C4-2B (cell line): ENCODE measurements around the gene OSBPL2.

Experiments used
- H3K27ac ChIP-seq: fragments of 450-650 bp; 2 replicates; pipeline ENCODE4 v1.5.1; 2017
- CTCF ChIP-seq: fragments of 450-650 bp; conservative IDR thresholded peaks from 2 replicates; pipeline ENCODE4 v1.5.1; 2017; ENCODE audit warnings: mild to moderate bottlenecking
- ZFX ChIP-seq: fragments of 450-650 bp; IDR thresholded peaks from 2 replicates; pipeline ENCODE4 v1.6.1; 2017

The OSBPL2 gene

GRCh38 chr20:62332989-62333819 is 94.9 kb downstream of the OSBPL2 start:
- no peak overlapping the region for H3K27ac ChIP-seq
- no peak for TF ChIP-seq ZFX
- TF ChIP-seq CTCF: no peak

- H3K27ac ChIP-seq: no peak overlapping the region
- TF ChIP-seq CTCF: no peak
- TF ChIP-seq ZFX: no peak
These were observed 95.7 kb downstream of the OSBPL2 start for GRCh38 chr20:62333820-62334595.

DNA sequence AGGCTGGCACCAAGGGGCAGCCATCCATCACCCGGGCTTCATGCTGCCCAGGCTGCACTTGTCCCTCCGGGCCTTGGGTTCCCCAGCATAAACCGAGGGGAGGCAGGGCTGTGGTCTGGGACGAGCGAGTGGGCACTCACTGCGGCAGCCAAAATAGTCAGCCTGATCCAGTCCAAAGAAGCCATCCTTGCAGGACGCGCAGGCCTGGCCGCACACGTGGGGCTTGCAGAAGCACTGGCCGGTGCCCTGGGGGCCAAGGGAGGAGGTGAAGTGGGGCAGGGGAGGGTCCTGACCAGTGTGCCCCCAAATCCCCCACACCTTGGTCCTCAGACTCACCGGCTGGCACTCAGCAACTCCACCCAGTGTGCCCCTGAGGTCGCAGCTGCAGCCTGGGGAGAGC is 96.6 kb downstream of the OSBPL2 start:
- TF ChIP-seq ZFX: no peak
- TF ChIP-seq CTCF: no peak
- no peak overlapping the region for H3K27ac ChIP-seq

- H3K27ac ChIP-seq: no peak overlapping the region
- TF ChIP-seq ZFX: no peak
- TF ChIP-seq CTCF: no peak
These were observed 97.2 kb downstream of the OSBPL2 start for GRCh38 chr20:62335532-62335931.

DNA sequence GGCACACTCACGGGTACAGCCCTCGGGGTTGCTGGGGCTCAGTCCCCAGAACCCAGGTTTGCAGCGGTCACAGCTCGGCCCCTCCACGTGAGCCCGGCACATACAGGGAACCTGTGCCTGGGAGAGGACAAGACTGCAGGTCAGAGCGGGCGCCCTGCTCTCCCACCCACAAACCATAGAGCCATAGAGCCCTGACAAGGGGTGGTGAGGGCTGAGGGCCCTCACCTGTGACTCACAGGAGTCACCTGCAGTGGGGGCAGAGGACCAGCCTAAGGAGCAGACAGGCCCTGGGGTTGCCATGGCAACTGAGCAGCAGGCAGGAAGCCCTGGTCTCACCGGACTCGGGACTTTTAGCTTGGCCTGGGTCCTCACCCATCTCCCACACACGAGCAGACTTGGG is 98.0 kb downstream of the OSBPL2 start:
- H3K27ac ChIP-seq: no peak overlapping the region
- TF ChIP-seq ZFX (no peak), CTCF (no peak)

- no peak overlapping the region for H3K27ac ChIP-seq
- TF ChIP-seq ZFX (no peak), CTCF (no peak)
These were observed 98.6 kb downstream of the OSBPL2 start for GRCh38 chr20:62336775-62337557.
